Activated CD4-positive, CD25-positive, alpha-beta regulatory T cell treated with anti-CD3 and anti-CD28 coated beads, Interleukin-2, amount 50 U/mL, for 16 hours (primary cell): ENCODE data around the gene MEIOC.
"Not testable (repeated sequence)": the region's sequence is repeated elsewhere in the genome, so short reads cannot be mapped to it uniquely, and the experiment has no call there.

Experiments
- DNase-seq: peaks from one replicate; pipeline ENCODE4 v3.0.0-alpha.2; 2020; ENCODE audit warnings: low read depth, low spot score

The MEIOC gene

GRCh38 chr17:44647736-44648135 lies 8.5 kb upstream of the MEIOC start:
- DNase-seq = no peak

GRCh38 chr17:44648963-44649362 lies 7.3 kb upstream of the MEIOC start:
- DNase-seq = no peak

GRCh38 chr17:44651228-44651627 lies 5.0 kb upstream of the MEIOC start:
- no peak for DNase-seq

- no peak for DNase-seq
Observed at GRCh38 chr17:44652727-44653126, 3.5 kb upstream of the MEIOC start.

GRCh38 chr17:44653384-44653783 lies 2.9 kb upstream of the MEIOC start:
- no peak for DNase-seq

GRCh38 chr17:44653954-44654353 lies 2.3 kb upstream of the MEIOC start:
- DNase-seq = no peak

- DNase-seq = no peak
Observed at GRCh38 chr17:44661835-44662234, 5.6 kb downstream of the MEIOC start.

GRCh38 chr17:44663095-44663494 lies 6.8 kb downstream of the MEIOC start:
- DNase-seq = no peak

- no peak for DNase-seq
Observed at GRCh38 chr17:44664867-44665266, 8.6 kb downstream of the MEIOC start.

- no peak for DNase-seq
Observed at GRCh38 chr17:44666006-44666405, 9.7 kb downstream of the MEIOC start.

- DNase-seq = no peak
Observed at GRCh38 chr17:44672479-44673093, 16.3 kb downstream of the MEIOC start.

GRCh38 chr17:44673893-44674292 lies 17.6 kb downstream of the MEIOC start:
- no peak for DNase-seq

GRCh38 chr17:44677136-44677535 lies 20.9 kb downstream of the MEIOC start:
- no peak for DNase-seq

- not testable (repeated sequence) for DNase-seq
Observed at GRCh38 chr17:44683303-44683702, 27.0 kb downstream of the MEIOC start.

GRCh38 chr17:44687756-44688155 lies 31.5 kb downstream of the MEIOC start:
- no peak for DNase-seq

- DNase-seq = no peak
Observed at GRCh38 chr17:44688200-44688599, 31.9 kb downstream of the MEIOC start.

GRCh38 chr17:44688675-44689476 lies 32.6 kb downstream of the MEIOC start:
- no peak for DNase-seq

GRCh38 chr17:44689477-44690217 lies 33.4 kb downstream of the MEIOC start, which contains the start of gene CCDC43:
TSS of gene CCDC43 (minus strand) at chr17:44689776. CDS start at chr17:44689753, 23 bp downstream.
- peak; percentile 86 for DNase-seq

GRCh38 chr17:44690746-44691306 lies 34.6 kb downstream of the MEIOC start:
- not testable (repeated sequence) for DNase-seq

GRCh38 chr17:44693609-44694008 lies 37.3 kb downstream of the MEIOC start:
- DNase-seq = no peak

- not testable (repeated sequence) for DNase-seq
Observed at GRCh38 chr17:44700288-44700687, 44.0 kb downstream of the MEIOC start.

- no peak for DNase-seq
Observed at GRCh38 chr17:44707755-44708400, 51.6 kb downstream of the MEIOC start.
